ENCODE measurements around the gene AGPAT2.

Gene AGPAT2

DNA sequence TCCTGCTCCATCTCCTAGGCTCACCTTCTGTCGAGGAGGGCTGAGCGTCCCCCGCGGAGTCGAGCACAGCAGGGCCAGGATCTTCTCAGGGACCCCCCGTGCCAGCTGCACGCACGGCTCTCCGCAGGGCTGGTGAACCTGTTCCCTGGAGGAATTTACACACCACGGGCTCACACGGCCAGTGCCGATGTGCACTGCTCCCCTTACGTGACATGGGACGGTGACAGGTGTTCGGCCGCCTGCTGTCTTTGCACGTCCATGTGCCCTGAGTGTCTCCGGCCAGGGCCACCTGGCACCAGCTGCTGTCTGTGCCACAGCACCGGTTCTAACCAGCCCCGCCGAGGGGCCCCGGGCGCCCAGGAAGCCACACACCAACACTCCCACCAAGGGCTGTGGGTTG is 8.7 kb upstream of the AGPAT2 start:
- Histone ChIP-seq H3K4me3 (ENCODE audit: low read length) (no peak overlapping the region), H3K27me3 (ENCODE audit: control insufficient read depth, low read length) (peaks cover 26% of the 10 kb centered on the region), H3K9me3 (ENCODE audit: control insufficient read depth, insufficient read depth, low read length) (no peaks in the 10 kb centered on the region), H3F3A (ENCODE audit: control insufficient read depth, insufficient read depth) (no peaks in the 10 kb centered on the region), H3K27ac (ENCODE audit: low read depth, low read length) (no peak overlapping the region), H3K9me2 (replicated peaks; ENCODE audit: control insufficient read depth, low read length) (no peaks in the 10 kb centered on the region), H3K4me2 (ENCODE audit: low read length) (no peak overlapping the region), H3K36me3 (ENCODE audit: control insufficient read depth, low read length) (no peaks in the 10 kb centered on the region), H3K4me1 (ENCODE audit: control insufficient read depth, low read length) (peaks cover 40% of the 10 kb centered on the region), H3K79me2 (ENCODE audit: control insufficient read depth, low read length) (no peaks in the 10 kb centered on the region), H4K20me1 (ENCODE audit: control insufficient read depth, insufficient read depth, low read depth, low read length) (no peaks in the 10 kb centered on the region)
- TF ChIP-seq, protein P1, sequence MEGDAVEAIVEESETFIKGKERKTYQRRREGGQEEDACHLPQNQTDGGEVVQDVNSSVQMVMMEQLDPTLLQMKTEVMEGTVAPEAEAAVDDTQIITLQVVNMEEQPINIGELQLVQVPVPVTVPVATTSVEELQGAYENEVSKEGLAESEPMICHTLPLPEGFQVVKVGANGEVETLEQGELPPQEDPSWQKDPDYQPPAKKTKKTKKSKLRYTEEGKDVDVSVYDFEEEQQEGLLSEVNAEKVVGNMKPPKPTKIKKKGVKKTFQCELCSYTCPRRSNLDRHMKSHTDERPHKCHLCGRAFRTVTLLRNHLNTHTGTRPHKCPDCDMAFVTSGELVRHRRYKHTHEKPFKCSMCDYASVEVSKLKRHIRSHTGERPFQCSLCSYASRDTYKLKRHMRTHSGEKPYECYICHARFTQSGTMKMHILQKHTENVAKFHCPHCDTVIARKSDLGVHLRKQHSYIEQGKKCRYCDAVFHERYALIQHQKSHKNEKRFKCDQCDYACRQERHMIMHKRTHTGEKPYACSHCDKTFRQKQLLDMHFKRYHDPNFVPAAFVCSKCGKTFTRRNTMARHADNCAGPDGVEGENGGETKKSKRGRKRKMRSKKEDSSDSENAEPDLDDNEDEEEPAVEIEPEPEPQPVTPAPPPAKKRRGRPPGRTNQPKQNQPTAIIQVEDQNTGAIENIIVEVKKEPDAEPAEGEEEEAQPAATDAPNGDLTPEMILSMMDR (IDR thresholded peaks at IDR 0.05; ENCODE audit: low read depth, low read length, poor library complexity, severe bottlenecking): no peak
- no peak for TF ChIP-seq EZH2phosphoT487 (IDR thresholded peaks at IDR 0.05; ENCODE audit: borderline replicate concordance, low read length)

DNA sequence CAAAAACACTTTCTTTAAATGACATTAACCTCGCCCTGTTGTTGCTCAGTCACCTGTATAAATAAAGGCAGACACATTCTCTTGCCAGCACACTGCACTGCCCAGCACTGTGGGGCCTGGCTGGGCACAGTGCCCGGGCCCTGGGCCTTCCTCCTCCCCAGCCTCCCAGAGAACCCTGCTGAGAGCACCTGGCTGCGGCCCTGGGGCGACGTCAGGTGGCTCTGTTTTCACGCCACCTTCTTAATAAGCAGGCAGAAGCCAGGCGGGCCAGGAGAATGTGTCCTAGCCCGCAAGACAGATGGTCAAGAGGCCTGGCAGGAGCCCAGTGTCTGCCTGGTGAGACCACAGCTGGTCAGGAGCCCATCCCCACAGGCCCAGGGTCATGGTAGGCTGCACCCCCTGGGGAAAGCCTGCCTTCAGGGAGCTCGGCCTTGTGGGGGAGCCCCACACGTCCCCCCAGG is 8.2 kb upstream of the AGPAT2 start:
- Histone ChIP-seq H3K4me1 (ENCODE audit: control insufficient read depth, low read length) (peaks cover 35% of the 10 kb centered on the region), H3K9me2 (replicated peaks; ENCODE audit: control insufficient read depth, low read length) (no peaks in the 10 kb centered on the region), H3K27ac (ENCODE audit: low read depth, low read length) (no peak overlapping the region), H3K36me3 (ENCODE audit: control insufficient read depth, low read length) (no peaks in the 10 kb centered on the region), H3K27me3 (ENCODE audit: control insufficient read depth, low read length) (peaks cover 25% of the 10 kb centered on the region), H3K4me2 (ENCODE audit: low read length) (no peak overlapping the region), H4K20me1 (ENCODE audit: control insufficient read depth, insufficient read depth, low read depth, low read length) (no peaks in the 10 kb centered on the region), H3F3A (ENCODE audit: control insufficient read depth, insufficient read depth) (no peaks in the 10 kb centered on the region), H3K79me2 (ENCODE audit: control insufficient read depth, low read length) (no peaks in the 10 kb centered on the region), H3K4me3 (ENCODE audit: low read length) (no peak overlapping the region), H3K9me3 (ENCODE audit: control insufficient read depth, insufficient read depth, low read length) (no peaks in the 10 kb centered on the region)
- TF ChIP-seq, protein P1 (IDR thresholded peaks at IDR 0.05; ENCODE audit: low read depth, low read length, poor library complexity, severe bottlenecking): no peak
- no peak for TF ChIP-seq EZH2phosphoT487 (IDR thresholded peaks at IDR 0.05; ENCODE audit: borderline replicate concordance, low read length)

DNA sequence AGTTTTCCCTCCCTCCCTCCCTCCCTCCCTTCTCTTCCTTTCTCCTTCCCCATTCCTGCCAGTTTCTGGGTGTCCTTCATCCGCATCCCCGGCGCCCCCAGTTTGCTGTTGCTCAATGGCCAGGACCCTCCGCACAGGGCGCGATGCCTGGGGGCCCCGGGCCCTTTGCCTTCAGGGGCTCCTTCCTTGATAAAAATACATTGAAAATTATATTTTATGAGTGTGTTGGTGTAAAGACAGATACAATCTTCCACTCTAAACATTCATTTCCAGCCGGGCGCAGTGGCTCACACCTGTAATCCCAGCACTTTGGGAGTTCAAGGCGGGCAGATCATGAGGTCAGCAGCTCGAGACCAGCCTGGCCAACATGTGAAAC is 7.6 kb upstream of the AGPAT2 start:
- H3K27me3 ChIP-seq (ENCODE audit: control insufficient read depth, low read length): peaks cover 24% of the 10 kb centered on the region
- H3K79me2 ChIP-seq (ENCODE audit: control insufficient read depth, low read length): no peaks in the 10 kb centered on the region
- H3K4me1 ChIP-seq (ENCODE audit: control insufficient read depth, low read length): peaks cover 31% of the 10 kb centered on the region
- no peak overlapping the region for H3K4me2 ChIP-seq (ENCODE audit: low read length)
- no peak overlapping the region for H3K27ac ChIP-seq (ENCODE audit: low read depth, low read length)
- no peaks in the 10 kb centered on the region for H3F3A ChIP-seq (ENCODE audit: control insufficient read depth, insufficient read depth)
- TF ChIP-seq, protein P1 (IDR thresholded peaks at IDR 0.05; ENCODE audit: low read depth, low read length, poor library complexity, severe bottlenecking): no peak
- TF ChIP-seq EZH2phosphoT487 (IDR thresholded peaks at IDR 0.05; ENCODE audit: borderline replicate concordance, low read length): no peak
- H3K9me3 ChIP-seq (ENCODE audit: control insufficient read depth, insufficient read depth, low read length): no peaks in the 10 kb centered on the region
- H4K20me1 ChIP-seq (ENCODE audit: control insufficient read depth, insufficient read depth, low read depth, low read length): no peaks in the 10 kb centered on the region
- no peaks in the 10 kb centered on the region for H3K36me3 ChIP-seq (ENCODE audit: control insufficient read depth, low read length)
- no peaks in the 10 kb centered on the region for H3K9me2 ChIP-seq (replicated peaks; ENCODE audit: control insufficient read depth, low read length)
- H3K4me3 ChIP-seq (ENCODE audit: low read length): no peak overlapping the region
